Measurements from ENCODE around the gene PRR35. TPM values are rescaled to one million over a fixed set of nuclear protein-coding genes. Genes with fewer than 3 reads are reported as not detected.

PRR35 gene
- polyA plus RNA-seq, 1 donor (not counting 4 experiments of a cell fraction or from before 2014, with no cell fraction given): not detected

- no peak for FAIRE-seq
- dilution Hi-C loops (cut with MboI; ENCODE audit: extremely low pct_ligation_motif_present, low sequenced_read_pairs): no loop called here
- peaks cover 3% of the 10 kb centered on the region for H3K4me1 ChIP-seq (ENCODE audit: control insufficient read depth, extremely low read depth, insufficient read depth, low read length)
These were observed 47.8 kb downstream of the PRR35 start for GRCh38 chr16:608019-608418.

DNA sequence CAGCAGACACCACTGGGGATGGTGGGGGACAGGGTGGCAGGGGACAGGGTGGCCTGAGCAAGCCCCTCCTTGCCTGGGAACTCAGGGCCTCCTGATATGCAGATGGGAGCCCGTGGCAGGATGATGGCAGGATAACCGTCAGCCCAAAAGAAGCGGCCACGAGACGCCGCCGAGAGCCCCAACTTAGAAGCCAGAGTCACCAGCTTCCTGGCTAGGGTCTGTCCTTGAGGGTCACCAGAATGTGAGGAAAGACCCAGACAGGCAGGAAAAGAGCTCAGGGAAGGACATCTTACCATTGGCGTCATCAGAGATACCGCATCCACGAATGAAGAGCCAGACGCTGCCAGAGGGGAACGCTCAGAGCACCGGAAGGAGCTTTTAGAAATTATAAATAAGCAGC, 49.1 kb downstream of the PRR35 start:
- dilution Hi-C loops (cut with MboI; ENCODE audit: extremely low pct_ligation_motif_present, low sequenced_read_pairs): no loop called here
- no peak for FAIRE-seq
- no peak overlapping the region for H3K4me2 ChIP-seq (ENCODE audit: control insufficient read depth, extremely low read depth, insufficient read depth, low read depth, low read length)
- H3K27me3 ChIP-seq (ENCODE audit: control insufficient read depth, extremely low read depth, insufficient read depth, low read length): no peaks in the 10 kb centered on the region
- H4K20me1 ChIP-seq (ENCODE audit: control insufficient read depth, extremely low read depth, insufficient read depth, low read length): peaks cover 4% of the 10 kb centered on the region
- H2AFZ ChIP-seq (ENCODE audit: control insufficient read depth, low read length): no peak overlapping the region
- no peak for DNase-seq (ENCODE audit: low read depth, low spot score)
- peaks cover 7% of the 10 kb centered on the region for H3K79me2 ChIP-seq (ENCODE audit: control insufficient read depth, insufficient read depth, low read length)
- H3K9me3 ChIP-seq (ENCODE audit: control insufficient read depth, low read depth, low read length): no peaks in the 10 kb centered on the region
- H3K27ac ChIP-seq (ENCODE audit: control insufficient read depth, insufficient read depth, low read length): no peak overlapping the region
- no peak overlapping the region for H3K4me3 ChIP-seq (ENCODE audit: control insufficient read depth in 2 of 3, extremely low read depth in 1 of 3, insufficient read depth in 2 of 3, low read depth in 1 of 3, low read length in 3 of 3)
- no peak for TF ChIP-seq CTCF (optimal IDR thresholded peaks at IDR 0.05 in 1 of 3, IDR thresholded peaks at IDR 0.05 in 1 of 3, conservative IDR thresholded peaks at IDR 0.05 in 1 of 3; ENCODE audit: extremely low read depth in 1 of 3, insufficient read depth in 2 of 3, low read length in 3 of 3)
- TF ChIP-seq EZH2 (IDR thresholded peaks at IDR 0.05; ENCODE audit: low read length): no peak
- no peaks in the 10 kb centered on the region for H3K9me1 ChIP-seq (ENCODE audit: control insufficient read depth, extremely low read depth, insufficient read depth, low read length)
- H3K36me3 ChIP-seq (ENCODE audit: control insufficient read depth in 2 of 2, extremely low read depth in 1 of 2, insufficient read depth in 2 of 2, low read length in 2 of 2): no peaks in the 10 kb centered on the region
- peaks cover 3% of the 10 kb centered on the region for H3K4me1 ChIP-seq (ENCODE audit: control insufficient read depth, extremely low read depth, insufficient read depth, low read length)
- H3K9ac ChIP-seq (ENCODE audit: control insufficient read depth, extremely low read depth, insufficient read depth, low read length): no peak overlapping the region

More at GRCh38 chr16:608019-608418, 47.8 kb downstream of the PRR35 start:
- no peak for DNase-seq (ENCODE audit: low read depth, low spot score)
- Histone ChIP-seq H3K4me3 (ENCODE audit: control insufficient read depth in 2 of 3, extremely low read depth in 1 of 3, insufficient read depth in 2 of 3, low read depth in 1 of 3, low read length in 3 of 3) (no peak overlapping the region), H3K27me3 (ENCODE audit: control insufficient read depth, extremely low read depth, insufficient read depth, low read length) (no peaks in the 10 kb centered on the region), H3K9ac (ENCODE audit: control insufficient read depth, extremely low read depth, insufficient read depth, low read length) (no peak overlapping the region), H2AFZ (ENCODE audit: control insufficient read depth, low read length) (no peak overlapping the region), H3K27ac (ENCODE audit: control insufficient read depth, insufficient read depth, low read length) (no peak overlapping the region), H4K20me1 (ENCODE audit: control insufficient read depth, extremely low read depth, insufficient read depth, low read length) (peaks cover 4% of the 10 kb centered on the region), H3K79me2 (ENCODE audit: control insufficient read depth, insufficient read depth, low read length) (peaks cover 7% of the 10 kb centered on the region), H3K9me1 (ENCODE audit: control insufficient read depth, extremely low read depth, insufficient read depth, low read length) (no peaks in the 10 kb centered on the region), H3K36me3 (ENCODE audit: control insufficient read depth in 2 of 2, extremely low read depth in 1 of 2, insufficient read depth in 2 of 2, low read length in 2 of 2) (no peaks in the 10 kb centered on the region), H3K9me3 (ENCODE audit: control insufficient read depth, low read depth, low read length) (no peaks in the 10 kb centered on the region), H3K4me2 (ENCODE audit: control insufficient read depth, extremely low read depth, insufficient read depth, low read depth, low read length) (no peak overlapping the region)
- TF ChIP-seq CTCF (optimal IDR thresholded peaks at IDR 0.05 in 1 of 3, IDR thresholded peaks at IDR 0.05 in 1 of 3, conservative IDR thresholded peaks at IDR 0.05 in 1 of 3; ENCODE audit: extremely low read depth in 1 of 3, insufficient read depth in 2 of 3, low read length in 3 of 3) (no peak), EZH2 (IDR thresholded peaks at IDR 0.05; ENCODE audit: low read length) (no peak)

Data from keratinocyte (primary cell).